HL-60 (cell line): Measurements from ENCODE around the gene MFSD1.

Experiments used
- POLR2AphosphoS5 ChIP-seq: IDR thresholded peaks from 2 replicates; pipeline ENCODE4 v1.6.1; 2012; ENCODE audit warnings: low read depth
- SPI1 ChIP-seq: IDR thresholded peaks from 2 replicates; pipeline ENCODE4 v1.6.1; 2012; ENCODE audit warnings: low read depth, mild to moderate bottlenecking, borderline replicate concordance
- TF ChIP-seq, protein P1 (sequence below): IDR thresholded peaks from one replicate; pipeline ENCODE4 v1.5.1; 2011; ENCODE audit warnings: low read length, control low read depth, inconsistent platforms; ENCODE audit not compliant: insufficient read depth
- TF ChIP-seq, protein P2 (sequence below): IDR thresholded peaks from 2 replicates; pipeline ENCODE4 v1.6.1; 2012; ENCODE audit warnings: low read depth; ENCODE audit not compliant: insufficient replicate concordance

DNA sequence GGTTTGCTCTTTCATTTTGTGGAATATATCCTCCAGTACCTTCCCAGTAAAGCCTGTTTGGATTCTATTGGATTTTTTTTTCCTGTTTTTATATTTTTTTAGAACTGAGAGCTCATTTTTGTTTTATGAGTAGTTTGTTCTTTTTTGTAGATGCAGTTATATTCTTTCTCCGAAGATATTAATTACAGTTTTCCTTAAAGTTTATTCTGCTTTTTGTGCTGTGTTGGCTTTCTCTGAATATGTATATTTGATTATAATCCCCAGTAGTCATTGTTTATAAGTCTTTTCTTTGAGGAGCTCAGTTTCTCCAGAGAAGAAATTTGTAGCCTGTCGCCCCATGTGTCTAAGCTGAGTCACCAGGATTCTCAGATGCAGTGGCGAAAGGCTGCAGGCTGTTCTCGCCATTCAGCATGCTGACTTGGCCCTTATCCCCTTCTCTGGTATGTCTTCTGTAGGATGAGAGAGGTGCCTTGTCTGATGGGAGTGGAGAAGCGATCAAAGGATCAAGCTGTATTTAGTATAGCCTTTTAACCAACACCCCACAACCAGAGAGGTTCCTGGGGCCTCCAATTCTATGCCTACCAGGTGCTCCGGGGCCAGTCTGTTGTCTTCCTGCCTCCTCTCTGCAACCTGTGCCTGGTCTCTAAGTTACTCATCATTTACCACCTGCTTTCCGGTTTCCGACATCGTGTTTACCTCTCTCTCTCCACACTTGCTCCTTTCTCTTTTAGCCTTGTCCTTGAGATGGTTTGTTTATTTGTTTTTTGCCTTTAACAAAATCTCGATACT, 31.7 kb upstream of the MFSD1 start:
- TF ChIP-seq, protein P1, sequence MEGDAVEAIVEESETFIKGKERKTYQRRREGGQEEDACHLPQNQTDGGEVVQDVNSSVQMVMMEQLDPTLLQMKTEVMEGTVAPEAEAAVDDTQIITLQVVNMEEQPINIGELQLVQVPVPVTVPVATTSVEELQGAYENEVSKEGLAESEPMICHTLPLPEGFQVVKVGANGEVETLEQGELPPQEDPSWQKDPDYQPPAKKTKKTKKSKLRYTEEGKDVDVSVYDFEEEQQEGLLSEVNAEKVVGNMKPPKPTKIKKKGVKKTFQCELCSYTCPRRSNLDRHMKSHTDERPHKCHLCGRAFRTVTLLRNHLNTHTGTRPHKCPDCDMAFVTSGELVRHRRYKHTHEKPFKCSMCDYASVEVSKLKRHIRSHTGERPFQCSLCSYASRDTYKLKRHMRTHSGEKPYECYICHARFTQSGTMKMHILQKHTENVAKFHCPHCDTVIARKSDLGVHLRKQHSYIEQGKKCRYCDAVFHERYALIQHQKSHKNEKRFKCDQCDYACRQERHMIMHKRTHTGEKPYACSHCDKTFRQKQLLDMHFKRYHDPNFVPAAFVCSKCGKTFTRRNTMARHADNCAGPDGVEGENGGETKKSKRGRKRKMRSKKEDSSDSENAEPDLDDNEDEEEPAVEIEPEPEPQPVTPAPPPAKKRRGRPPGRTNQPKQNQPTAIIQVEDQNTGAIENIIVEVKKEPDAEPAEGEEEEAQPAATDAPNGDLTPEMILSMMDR: no peak
- TF ChIP-seq, protein P2, sequence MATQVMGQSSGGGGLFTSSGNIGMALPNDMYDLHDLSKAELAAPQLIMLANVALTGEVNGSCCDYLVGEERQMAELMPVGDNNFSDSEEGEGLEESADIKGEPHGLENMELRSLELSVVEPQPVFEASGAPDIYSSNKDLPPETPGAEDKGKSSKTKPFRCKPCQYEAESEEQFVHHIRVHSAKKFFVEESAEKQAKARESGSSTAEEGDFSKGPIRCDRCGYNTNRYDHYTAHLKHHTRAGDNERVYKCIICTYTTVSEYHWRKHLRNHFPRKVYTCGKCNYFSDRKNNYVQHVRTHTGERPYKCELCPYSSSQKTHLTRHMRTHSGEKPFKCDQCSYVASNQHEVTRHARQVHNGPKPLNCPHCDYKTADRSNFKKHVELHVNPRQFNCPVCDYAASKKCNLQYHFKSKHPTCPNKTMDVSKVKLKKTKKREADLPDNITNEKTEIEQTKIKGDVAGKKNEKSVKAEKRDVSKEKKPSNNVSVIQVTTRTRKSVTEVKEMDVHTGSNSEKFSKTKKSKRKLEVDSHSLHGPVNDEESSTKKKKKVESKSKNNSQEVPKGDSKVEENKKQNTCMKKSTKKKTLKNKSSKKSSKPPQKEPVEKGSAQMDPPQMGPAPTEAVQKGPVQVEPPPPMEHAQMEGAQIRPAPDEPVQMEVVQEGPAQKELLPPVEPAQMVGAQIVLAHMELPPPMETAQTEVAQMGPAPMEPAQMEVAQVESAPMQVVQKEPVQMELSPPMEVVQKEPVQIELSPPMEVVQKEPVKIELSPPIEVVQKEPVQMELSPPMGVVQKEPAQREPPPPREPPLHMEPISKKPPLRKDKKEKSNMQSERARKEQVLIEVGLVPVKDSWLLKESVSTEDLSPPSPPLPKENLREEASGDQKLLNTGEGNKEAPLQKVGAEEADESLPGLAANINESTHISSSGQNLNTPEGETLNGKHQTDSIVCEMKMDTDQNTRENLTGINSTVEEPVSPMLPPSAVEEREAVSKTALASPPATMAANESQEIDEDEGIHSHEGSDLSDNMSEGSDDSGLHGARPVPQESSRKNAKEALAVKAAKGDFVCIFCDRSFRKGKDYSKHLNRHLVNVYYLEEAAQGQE: no peak
- TF ChIP-seq SPI1: no peak
- no peak for TF ChIP-seq POLR2AphosphoS5
